H1 (cell line): ENCODE data around the gene GCK. TPM values are rescaled to one million over a fixed set of nuclear protein-coding genes. Genes with fewer than 3 reads are reported as not detected.
"Not testable (repeated sequence)": the region's sequence is repeated elsewhere in the genome, so short reads cannot be mapped to it uniquely, and the experiment has no call there.

Source experiments
- CTCF ChIA-PET: fragments of 300-600 bp; sonication (Branson Sonifier 250); formaldehyde crosslinking; loops from one replicate; lab custom pipeline; 2021; ENCODE audit not compliant: partially characterized antibody; lab: Charles Lee
- POLR2A ChIA-PET: fragments of 300-600 bp; sonication (Branson Sonifier 250); formaldehyde crosslinking; loops from one replicate; lab custom pipeline; 2021; ENCODE audit warnings: inconsistent platforms; ENCODE audit not compliant: partially characterized antibody; lab: Charles Lee
- DNase-seq, 2 experiments: peaks; one replicate each; pipeline versions ENCODE4 v3.0.0 to v3.0.0-alpha.2; 2010 to 2022; ENCODE audit warnings: low spot score in 2 of 2, low read depth in 1 of 2, mixed read lengths in 1 of 2
- FAIRE-seq: peaks from 2 replicates; lab custom pipeline; 2011; peaks lifted over from hg19 to GRCh38; lab: Jason Lieb, UNC
- H2AFZ ChIP-seq: 2 replicates; pipeline ENCODE4 v1.8.1; 2012; ENCODE audit warnings: low read length, inconsistent platforms
- H2AK5ac ChIP-seq: 2 replicates; pipeline ENCODE4 v1.6.1; 2013; ENCODE audit warnings: low read depth, low read length
- H2BK120ac ChIP-seq: replicated peaks from 2 replicates; pipeline ENCODE3; 2013; ENCODE audit warnings: low read depth, low read length, inconsistent platforms
- H2BK12ac ChIP-seq: 2 replicates; pipeline ENCODE4 v1.6.1; 2013; ENCODE audit warnings: low read depth, low read length
- H2BK15ac ChIP-seq: 2 replicates; pipeline ENCODE4 v1.6.1; 2013; ENCODE audit warnings: low read length
- H2BK20ac ChIP-seq: 2 replicates; pipeline ENCODE4 v1.6.1; 2013; ENCODE audit warnings: low read length
- H2BK5ac ChIP-seq: 2 replicates; pipeline ENCODE4 v1.6.1; 2013; ENCODE audit warnings: low read depth, low read length
- H3K14ac ChIP-seq: 2 replicates; pipeline ENCODE4 v1.6.1; 2013; ENCODE audit warnings: inconsistent platforms; ENCODE audit not compliant: insufficient read length
- H3K18ac ChIP-seq: 2 replicates; pipeline ENCODE4 v1.6.1; 2013; ENCODE audit warnings: low read length; ENCODE audit errors: extremely low read depth
- H3K23ac ChIP-seq: 2 replicates; pipeline ENCODE4 v1.6.1; 2013; ENCODE audit warnings: inconsistent platforms; ENCODE audit not compliant: insufficient read length
- H3K23me2 ChIP-seq: 2 replicates; pipeline ENCODE4 v1.6.1; 2013; ENCODE audit warnings: low read depth, low read length
- H3K27ac ChIP-seq: 2 replicates; pipeline ENCODE4 v1.6.1; 2011; ENCODE audit warnings: low read depth, low read length, inconsistent platforms
- H3K27me3 ChIP-seq, 4 experiments: replicated peaks in 1 of 4; 1 replicate in 1 of 4; 2 replicates in 3 of 4; pipeline versions ENCODE4 v1.6.1 to v1.8.1; 2011 to 2013; ENCODE audit warnings: low read length in 3 of 4, mild to moderate bottlenecking in 3 of 4, inconsistent platforms in 2 of 4, mixed read lengths in 2 of 4, moderate library complexity in 1 of 4; ENCODE audit not compliant: control insufficient read depth in 3 of 4, insufficient read depth in 3 of 4; ENCODE audit errors: extremely low read depth in 1 of 4
- H3K36me3 ChIP-seq, 4 experiments: 2 replicates each; pipeline versions ENCODE4 v1.6.1 to v1.8.1; 2011 to 2013; ENCODE audit warnings: mild to moderate bottlenecking in 4 of 4, low read length in 3 of 4, moderate library complexity in 2 of 4, control low read depth in 1 of 4, inconsistent platforms in 1 of 4; ENCODE audit not compliant: insufficient read depth in 4 of 4, control insufficient read depth in 2 of 4
- H3K4ac ChIP-seq: replicated peaks from 2 replicates; pipeline ENCODE3; 2013; ENCODE audit warnings: low read length, low read depth, mixed read lengths, inconsistent platforms; ENCODE audit not compliant: insufficient read length
- H3K4me1 ChIP-seq, 4 experiments: replicated peaks in 1 of 4; 1 replicate in 1 of 4; 2 replicates in 3 of 4; pipeline versions ENCODE4 v1.6.1 to v1.8.1; 2011 to 2013; ENCODE audit warnings: low read length in 3 of 4, inconsistent platforms in 2 of 4, mixed read lengths in 1 of 4; ENCODE audit not compliant: insufficient read depth in 4 of 4, control insufficient read depth in 3 of 4
- H3K4me2 ChIP-seq, 2 experiments: 2 replicates each; pipeline versions ENCODE4 v1.6.1 to v1.8.1; 2011 to 2013; ENCODE audit warnings: low read depth in 2 of 2, low read length in 2 of 2, control low read depth in 1 of 2, inconsistent platforms in 1 of 2, mild to moderate bottlenecking in 1 of 2; ENCODE audit not compliant: insufficient read depth in 1 of 2
- H3K4me3 ChIP-seq, 4 experiments: fragments of 200-600, 300-600 bp in 1 of 4; sonication (generic), shearing (Covaris generic), sonication (Bioruptor Twin) in 1 of 4; 2 replicates each; pipeline versions ENCODE4 v1.5.1 to v1.8.1; 2011 to 2016; ENCODE audit warnings: low read length in 4 of 4, low read depth in 3 of 4, control low read depth in 2 of 4, inconsistent platforms in 2 of 4, mild to moderate bottlenecking in 2 of 4, mixed read lengths in 1 of 4, moderate library complexity in 1 of 4; ENCODE audit not compliant: insufficient read depth in 2 of 4; ENCODE audit errors: extremely low read depth in 1 of 4
- H3K56ac ChIP-seq: replicated peaks from 2 replicates; pipeline ENCODE3; 2013; ENCODE audit warnings: low read depth, mild to moderate bottlenecking, mixed read lengths, low read length, inconsistent platforms; ENCODE audit not compliant: insufficient read length
- H3K79me1 ChIP-seq: 2 replicates; pipeline ENCODE4 v1.6.1; 2013; ENCODE audit warnings: low read depth, low read length, control low read depth
- H3K79me2 ChIP-seq, 2 experiments: 2 replicates each; pipeline versions ENCODE4 v1.6.1 to v1.8.1; 2012 to 2013; ENCODE audit warnings: low read length in 2 of 2, mild to moderate bottlenecking in 2 of 2, inconsistent platforms in 1 of 2; ENCODE audit not compliant: insufficient read depth in 2 of 2, control insufficient read depth in 1 of 2
- H3K9ac ChIP-seq, 4 experiments: replicated peaks in 1 of 4; 1 replicate in 1 of 4; 2 replicates in 3 of 4; pipeline versions ENCODE4 v1.6.1 to v1.8.1; 2011 to 2013; ENCODE audit warnings: low read depth in 3 of 4, low read length in 3 of 4, control low read depth in 2 of 4, mild to moderate bottlenecking in 2 of 4, moderate library complexity in 2 of 4, inconsistent platforms in 1 of 4; ENCODE audit errors: extremely low read depth in 1 of 4
- H3K9me3 ChIP-seq, 2 experiments: 2 replicates each; pipeline versions ENCODE4 v1.6.1 to v1.8.1; 2012 to 2013; ENCODE audit warnings: mild to moderate bottlenecking in 2 of 2, moderate library complexity in 2 of 2, control low read depth in 1 of 2, inconsistent platforms in 1 of 2, low read depth in 1 of 2, low read length in 1 of 2, mixed read lengths in 1 of 2; ENCODE audit not compliant: insufficient read depth in 2 of 2
- H4K20me1 ChIP-seq, 2 experiments: replicated peaks in 1 of 2; 2 replicates each; pipeline versions ENCODE3 to v1.8.1; 2011 to 2013; ENCODE audit warnings: inconsistent platforms in 2 of 2, low read length in 2 of 2, mild to moderate bottlenecking in 1 of 2; ENCODE audit not compliant: insufficient read depth in 2 of 2, control insufficient read depth in 1 of 2
- H4K5ac ChIP-seq: 2 replicates; pipeline ENCODE4 v1.6.1; 2013; ENCODE audit warnings: low read length, low read depth, mixed read lengths, inconsistent platforms; ENCODE audit not compliant: insufficient read length
- H4K8ac ChIP-seq: 2 replicates; pipeline ENCODE4 v1.8.0; 2013; ENCODE audit warnings: mild to moderate bottlenecking, moderate library complexity, low read length, inconsistent platforms; ENCODE audit not compliant: insufficient read depth; ENCODE audit errors: extremely low read depth
- H4K91ac ChIP-seq: replicated peaks from 2 replicates; pipeline ENCODE3; 2013; ENCODE audit warnings: low read length, mixed read lengths, inconsistent platforms; ENCODE audit not compliant: insufficient read length
- WGBS, 2 experiments: shearing (Covaris generic) in 1 of 2; methylation state at CpG; one replicate each; pipeline versions ENCODE4 v1.1.6 to v1.1.7; 2013 to 2015; ENCODE audit warnings: low lambda C conversion rate in 2 of 2, mixed read lengths in 2 of 2, inconsistent platforms in 1 of 2, low coverage in 1 of 2, missing lambda C conversion rate in 1 of 2; ENCODE audit not compliant: insufficient replicate concordance in 2 of 2, insufficient coverage in 1 of 2, insufficient read length in 1 of 2; ENCODE audit errors: extremely low coverage in 1 of 2, missing lambda C conversion rate in 1 of 2; 5-methylcytosine and 5-hydroxymethylcytosine counted together
- polyA plus RNA-seq, 7 experiments: library from polyadenylated mRNA; depleted of rRNA in 3 of 7; stranded (reverse) in 5 of 7; unstranded in 2 of 7; fragments of >200 nt in 5 of 7; fragments of 200-250 nt in 2 of 7; gene quantifications; 1 replicate in 5 of 7; 2 replicates in 1 of 7; 4 replicates in 1 of 7; pipeline versions ENCODE4 v1.2.1 to v1.2.3, GENCODE V29; 2011 to 2013; ENCODE audit warnings: missing spikeins in 2 of 7, mixed read lengths in 2 of 7
- total RNA-seq: library from RNA; stranded (reverse); fragmentation: NEBNext Ultra II Directional; extraction: Animal tissue kit (Norgen Biotek cat#: 25700); gene quantifications from 2 replicates; pipeline ENCODE4 v1.2.1, GENCODE V29; 2021

The GCK gene
- total and polyA plus RNA-seq, 2 of the 8 experiments (the other 6 are each of a cell fraction or from before 2014, with no cell fraction given) = 2.4 to 4.9 TPM

GRCh38 chr7:44200163-44200562 is 10.9 kb upstream of the GCK start:
- H2BK15ac ChIP-seq, POLR2A ChIA-PET, H3K4ac ChIP-seq, H2AK5ac ChIP-seq, H2AFZ ChIP-seq, H3K18ac ChIP-seq, H3K79me1 ChIP-seq, H2BK120ac ChIP-seq, DNase-seq, H3K9ac ChIP-seq, H3K4me1 ChIP-seq, H2BK20ac ChIP-seq, H3K23me2 ChIP-seq, H4K8ac ChIP-seq, H3K23ac ChIP-seq, H3K4me3 ChIP-seq, H4K91ac ChIP-seq, H2BK12ac ChIP-seq, H3K56ac ChIP-seq, H3K9me3 ChIP-seq, H3K36me3 ChIP-seq, FAIRE-seq, H4K5ac ChIP-seq, H3K27ac ChIP-seq, H2BK5ac ChIP-seq, H4K20me1 ChIP-seq, H3K14ac ChIP-seq, H3K27me3 ChIP-seq: not testable (repeated sequence)
- Histone ChIP-seq H3K4me2 (peak overlapping the region in 1 of 2 experiments; percentile 95; a peak in 1 of 4 replicates), H3K79me2 (peaks cover 18 to 32% of the 10 kb centered on the region in 2 experiments)
- WGBS, 2 experiments = no CpG with 5 or more reads among the region's 3 CpGs
- CTCF ChIA-PET = interaction anchor here (0.6 to 2.3 kb wide), 5 partner anchors 12 to 495 kb away, joined by 3 to 8 read pairs (median 3); no protein-coding TSS in a partner anchor
